Heart right ventricle (tissue), 16 donors: ENCODE data around the gene CMIP. TPM values are rescaled to one million over a fixed set of nuclear protein-coding genes. Genes with fewer than 3 reads are reported as not detected.

Experiments used
- ATAC-seq, 8 donors: fragments of 200-7000 bp; cut with Tn5 transposase; one replicate each; pipeline ENCODE4 v1.9.1; 2020; ENCODE audit warnings: mild to moderate bottlenecking in 8 of 8, moderate library complexity in 8 of 8, moderate number of reproducible peaks in 1 of 8
- DNase-seq, 2 donors: peaks; one replicate each; pipeline ENCODE4 v3.0.0-alpha.2; 2020
- H3K27ac ChIP-seq, 10 donors: fragments of 200-600 bp; sonication (generic) in 2 of 10; one replicate each; pipeline versions ENCODE4 v1.5.0 to v1.8.0; 2020 to 2022; ENCODE audit warnings: mild to moderate bottlenecking in 3 of 10
- H3K27me3 ChIP-seq, 7 donors: fragments of 200-600 bp; one replicate each; pipeline ENCODE4 v1.8.0; 2021 to 2022; ENCODE audit warnings: mild to moderate bottlenecking in 2 of 7
- H3K36me3 ChIP-seq, 9 donors: fragments of 200-600 bp; sonication (generic) in 1 of 9; one replicate each; pipeline versions ENCODE4 v1.5.0 to v1.8.0; 2020 to 2022; ENCODE audit warnings: mild to moderate bottlenecking in 2 of 9
- H3K4me1 ChIP-seq, 9 donors: fragments of 200-600 bp; sonication (generic) in 1 of 9; one replicate each; pipeline versions ENCODE4 v1.5.0 to v1.8.0; 2020 to 2022; ENCODE audit warnings: mild to moderate bottlenecking in 4 of 9
- H3K4me3 ChIP-seq, 10 donors: fragments of 200-600 bp; sonication (generic) in 2 of 10; one replicate each; pipeline versions ENCODE4 v1.5.0 to v1.8.0; 2020 to 2022; ENCODE audit warnings: mild to moderate bottlenecking in 7 of 10, moderate library complexity in 2 of 10
- H3K9me3 ChIP-seq, 11 donors: fragments of 200-600 bp in 10 of 11; sonication (generic) in 2 of 11; one replicate each; pipeline versions ENCODE4 v1.5.0 to v1.8.0; 2013 to 2022; ENCODE audit warnings: mild to moderate bottlenecking in 2 of 11, control low read depth in 1 of 11, moderate library complexity in 1 of 11
- CTCF ChIP-seq, 9 donors: fragments of 200-600 bp; sonication (generic) in 2 of 9; IDR thresholded peaks; one replicate each; pipeline versions ENCODE4 v1.5.0 to v1.8.0; 2021 to 2022; ENCODE audit warnings: antibody characterized with exemption in 9 of 9, mild to moderate bottlenecking in 5 of 9, moderate library complexity in 1 of 9
- WGBS, 2 donors: extraction: QIAGEN DNeasy Blood & Tissue Kit; methylation state at CpG; one replicate each; pipeline ENCODE4 v1.1.7; 2013; ENCODE audit warnings: inconsistent platforms in 1 of 2; 5-methylcytosine and 5-hydroxymethylcytosine counted together
- intact Hi-C, 10 donors: fragments of 100-400 bp; cut with DNase I; formaldehyde crosslinking; loops; one replicate each; pipeline versions ENCODE4 v1.11.1 to v1.14.2; 2022
- polyA plus RNA-seq, 2 donors: library from polyadenylated mRNA; stranded (reverse); fragments of 200-250 nt; gene quantifications; one replicate each; pipeline ENCODE4 v1.2.3, GENCODE V29; 2013
- total RNA-seq, 10 donors: library from RNA; stranded (reverse); fragmentation: NEBNext Ultra II Directional in 3 of 10; extraction: Animal tissue kit (Norgen Biotek cat#: 25700) in 3 of 10; gene quantifications; one replicate each; pipeline versions ENCODE4 v1.2.1 to v1.2.4, GENCODE V29; 2021 to 2023
- donor health status: Arrhythmogenic right ventricular cardiomyopathy.
- donor health status: ischemic (EF 13 %, LVEDD 7.1; RV severe dilation, severe dysfunction).
- donor health status: healthy with polysubstance abuse.
- donor health status: DM: no; HTN: yes; CAD: no.
- donor health status: DM: no; HTN: no; CAD: no.
- donor health status: ischemic (EF 25% LVEDD 6.9; RV normal size, moderate dysfunction).
- donor health status: ischemic (EF 25% LVEDD 5.7; RV mildly dilated, moderate dysfunction).
- donor health status: healthy.
- donor health status: DM: yes; HTN: yes; CAD: no.
- donor health status: Ischemic cardiomyopathy.
- donor health status: ischemic (EF 35%, LVEDD 5.7; RV mildly dilated, moderate dysfunction).
- donor health status: nonischemic (EF 11% LVEDD 7.7; RV severe dilation, severe dysfunction).
- donor health status: DM: yes; HTN: yes; CAD: no.
- donor health status: PGD.
- donor health status: ischemic (EF 29% LVEDD 5.4; RV normal size, mild dysfunction).
- donor health status: nonischemic (EF 23%, LVEDD 6.1; RV moderate dilation, normal function).

The CMIP gene
- total and polyA plus RNA-seq, 12 donors, result 5.4 to 32.8 (median 13.0) TPM

- no peak overlapping the region for H3K27ac ChIP-seq
- no peak for ATAC-seq
- peaks cover 0 to 55% (median 0%) of the 10 kb centered on the region in 9 donors for H3K36me3 ChIP-seq
- no peaks in the 10 kb centered on the region for H3K27me3 ChIP-seq
- no peaks in the 10 kb centered on the region for H3K9me3 ChIP-seq
- no peak for TF ChIP-seq CTCF (IDR thresholded peaks at IDR 0.05)
- peaks cover 8 to 34% (median 20%) of the 10 kb centered on the region in 9 donors for H3K4me1 ChIP-seq
- WGBS, 2 donors, result 94% methylated on average over 4 of the region's 4 CpGs
- DNase-seq, result no peak
- no peak overlapping the region for H3K4me3 ChIP-seq
- intact Hi-C loops, result loop anchor here (5.0 to 10.0 kb wide), 5 partner anchors 77 to 218 kb away; no protein-coding TSS in a partner anchor
Measured at GRCh38 chr16:81620029-81620428, 175.4 kb downstream of the CMIP start.

GRCh38 chr16:81620796-81621195 is 176.2 kb downstream of the CMIP start:
- H3K4me1 ChIP-seq, result peaks cover 14 to 40% (median 28%) of the 10 kb centered on the region in 9 donors
- ATAC-seq (no peak), DNase-seq (no peak)
- H3K9me3 ChIP-seq, result no peaks in the 10 kb centered on the region
- H3K27ac ChIP-seq, result no peak overlapping the region
- 87 to 92% methylated on average over 9 of the region's 9 CpGs for WGBS, 2 donors
- H3K27me3 ChIP-seq, result no peaks in the 10 kb centered on the region
- intact Hi-C loops, result loop anchor here (5.0 to 10.0 kb wide), 5 partner anchors 77 to 218 kb away; no protein-coding TSS in a partner anchor
- peaks cover 0 to 58% (median 0%) of the 10 kb centered on the region in 9 donors for H3K36me3 ChIP-seq
- H3K4me3 ChIP-seq, result no peak overlapping the region
- no peak for TF ChIP-seq CTCF (IDR thresholded peaks at IDR 0.05)

- H3K4me3 ChIP-seq, result no peak overlapping the region
Measured at GRCh38 chr16:81621496-81621895, 176.9 kb downstream of the CMIP start.

GRCh38 chr16:81623365-81624102 is 178.9 kb downstream of the CMIP start:
- DNase-seq, result no peak
- peak in 1 of 8 donors; percentile 19 for ATAC-seq
- H3K27ac ChIP-seq, result peak overlapping the region in 1 of 10 donors; percentile 12
- no peak overlapping the region for H3K4me3 ChIP-seq
- peak in 8 of 9 donors; percentile 34 to 73 (median 61) for TF ChIP-seq CTCF (IDR thresholded peaks at IDR 0.05)
- no peaks in the 10 kb centered on the region for H3K27me3 ChIP-seq
- peaks cover 0 to 46% (median 0%) of the 10 kb centered on the region in 9 donors for H3K36me3 ChIP-seq
- WGBS, 2 donors, result 79 to 84% methylated on average over 5 of the region's 5 CpGs
- intact Hi-C loops, result loop anchor here (1.0 to 10.0 kb wide), 8 partner anchors 74 to 221 kb away; no protein-coding TSS in a partner anchor
- H3K4me1 ChIP-seq, result peaks cover 0 to 25% (median 13%) of the 10 kb centered on the region in 9 donors
- no peaks in the 10 kb centered on the region for H3K9me3 ChIP-seq

More at GRCh38 chr16:81621496-81621895, 176.9 kb downstream of the CMIP start:
- ATAC-seq (no peak), DNase-seq (no peak)
- WGBS, 2 donors, result 87 to 89% methylated on average over 8 of the region's 8 CpGs
- intact Hi-C loops, result loop anchor here (5.0 to 10.0 kb wide), 5 partner anchors 76 to 219 kb away; no protein-coding TSS in a partner anchor
- TF ChIP-seq CTCF (IDR thresholded peaks at IDR 0.05), result no peak
- H3K36me3 ChIP-seq, result peaks cover 0 to 58% (median 0%) of the 10 kb centered on the region in 9 donors
- no peaks in the 10 kb centered on the region for H3K9me3 ChIP-seq
- peaks cover 9 to 36% (median 24%) of the 10 kb centered on the region in 9 donors for H3K4me1 ChIP-seq
- no peak overlapping the region for H3K27ac ChIP-seq
- H3K27me3 ChIP-seq, result no peaks in the 10 kb centered on the region
